ENCODE results near the gene COL4A3. TPM values are rescaled to one million over a fixed set of nuclear protein-coding genes. Genes with fewer than 3 reads are reported as not detected.

COL4A3 gene
- total and polyA plus RNA-seq, 9 of the 15 experiments (the other 6 are each of a cell fraction or from before 2014, with no cell fraction given): not detected

- in situ Hi-C loops (cut with MboI) (no loop called here), intact Hi-C loops (cut with micrococcal nuclease) (loop anchor here (1.0 to 10.0 kb wide), 3 partner anchors 108 to 637 kb away; partner anchors contain the start of gene MFF)
- Histone ChIP-seq H3K9me1 (ENCODE audit: control insufficient read depth, insufficient read depth, low read length) (no peaks in the 10 kb centered on the region), H2AFZ (ENCODE audit: low read depth, low read length) (no peak overlapping the region), H3K4me2 (ENCODE audit: insufficient read depth, low read length) (no peak overlapping the region), H3K36me3 (ENCODE audit: control insufficient read depth, insufficient read depth, low read length) (no peaks in the 10 kb centered on the region), H3K4me3 (no peak overlapping the region), H3K27me3 (ENCODE audit: control insufficient read depth in 2 of 2, insufficient read depth in 2 of 2, low read length in 2 of 2) (peaks cover 0 to 12% of the 10 kb centered on the region in 2 experiments; a peak in 2 of 5 replicates), H3K9me3 (replicated peaks; ENCODE audit: control insufficient read depth, insufficient read depth, low read depth, low read length) (no peaks in the 10 kb centered on the region), H3K9ac (ENCODE audit: insufficient read depth in 1 of 2, low read depth in 2 of 2, low read length in 2 of 2) (no peak overlapping the region), H4K20me1 (replicated peaks; ENCODE audit: control insufficient read depth, insufficient read depth, low read length) (no peaks in the 10 kb centered on the region), H3K27ac (ENCODE audit: extremely low read depth, low read depth, low read length) (no peak overlapping the region), H3K79me2 (ENCODE audit: control insufficient read depth, insufficient read depth, low read length) (no peaks in the 10 kb centered on the region), H3K4me1 (replicated peaks in 1 of 2; ENCODE audit: control insufficient read depth in 2 of 2, insufficient read depth in 2 of 2, low read length in 2 of 2) (no peaks in the 10 kb centered on the region)
- DNase-seq (ENCODE audit: extremely low read depth in 1 of 4, low spot score in 3 of 4): no peak
- TF ChIP-seq ZNF707 (CRISPR knock-in tag; conservative IDR thresholded peaks at IDR 0.05) (no peak), ZNF551 (CRISPR knock-in tag; IDR thresholded peaks at IDR 0.05) (no peak), ZBED1 (IDR thresholded peaks at IDR 0.05) (no peak), ZNF436 (CRISPR knock-in tag; IDR thresholded peaks at IDR 0.05) (no peak), DLX4 (CRISPR knock-in tag; IDR thresholded peaks at IDR 0.05) (no peak)
- no peak for FAIRE-seq
- ATAC-seq: no peak
- 4% methylated on average over 3 of the region's 8 CpGs for WGBS (ENCODE audit: insufficient coverage, low coverage, missing lambda C conversion rate)
- ChIA-PET POLR2A (no interaction called here), CTCF (ENCODE audit: low intra/inter-chr PET ratio) (interaction anchor here (1.2 to 2.1 kb wide), 2 partner anchors 636 to 732 kb away, joined by 5 to 10 read pairs; no protein-coding TSS in a partner anchor)
- no TSS peak for BruUV-seq (replicated peaks)
Observed at GRCh38 chr2:227130636-227131035, 33.8 kb upstream of the COL4A3 start.

GRCh38 chr2:227132986-227133385 lies 31.4 kb upstream of the COL4A3 start:
- peaks cover 0 to 19% of the 10 kb centered on the region in 2 experiments; a peak in 2 of 5 replicates for H3K27me3 ChIP-seq (ENCODE audit: control insufficient read depth in 2 of 2, insufficient read depth in 2 of 2, low read length in 2 of 2)
- no TSS peak for BruUV-seq (replicated peaks)
- intact Hi-C loops (cut with micrococcal nuclease): loop anchor here (5.0 to 10.0 kb wide), 2 partner anchors 192 to 634 kb away; partner anchors contain the start of gene MFF
- no peak overlapping the region for H3K27ac ChIP-seq (ENCODE audit: extremely low read depth, low read depth, low read length)
- no peak overlapping the region for H3K9ac ChIP-seq (ENCODE audit: insufficient read depth in 1 of 2, low read depth in 2 of 2, low read length in 2 of 2)
- no peak overlapping the region for H2AFZ ChIP-seq (ENCODE audit: low read depth, low read length)
- H3K4me2 ChIP-seq (ENCODE audit: insufficient read depth, low read length): no peak overlapping the region
- no peaks in the 10 kb centered on the region for H4K20me1 ChIP-seq (replicated peaks; ENCODE audit: control insufficient read depth, insufficient read depth, low read length)
- in situ Hi-C loops (cut with MboI): no loop called here
- H3K36me3 ChIP-seq (ENCODE audit: control insufficient read depth, insufficient read depth, low read length): no peaks in the 10 kb centered on the region
- WGBS (ENCODE audit: insufficient coverage, low coverage, missing lambda C conversion rate): 0% methylated on average over 3 of the region's 4 CpGs
- CTCF ChIA-PET (ENCODE audit: low intra/inter-chr PET ratio): no interaction called here
- FAIRE-seq: no peak
- no peaks in the 10 kb centered on the region for H3K9me1 ChIP-seq (ENCODE audit: control insufficient read depth, insufficient read depth, low read length)
- H3K4me3 ChIP-seq: no peak overlapping the region
- H3K4me1 ChIP-seq (replicated peaks in 1 of 2; ENCODE audit: control insufficient read depth in 2 of 2, insufficient read depth in 2 of 2, low read length in 2 of 2): no peaks in the 10 kb centered on the region
- H3K9me3 ChIP-seq (replicated peaks; ENCODE audit: control insufficient read depth, insufficient read depth, low read depth, low read length): no peaks in the 10 kb centered on the region
- H3K79me2 ChIP-seq (ENCODE audit: control insufficient read depth, insufficient read depth, low read length): no peaks in the 10 kb centered on the region
- POLR2A ChIA-PET: no interaction called here
- no peak for DNase-seq (ENCODE audit: extremely low read depth in 1 of 4, low spot score in 3 of 4)
- no peak for ATAC-seq
- no peak for TF ChIP-seq FOXJ2 (tag; IDR thresholded peaks at IDR 0.05)
- TF ChIP-seq ERF (CRISPR knock-in tag; IDR thresholded peaks at IDR 0.05): no peak
- TF ChIP-seq BRF1 (IDR thresholded peaks at IDR 0.05; ENCODE audit: borderline replicate concordance, extremely low read depth, insufficient read length): no peak
- no peak for TF ChIP-seq MXD1 (CRISPR knock-in tag; IDR thresholded peaks at IDR 0.05; ENCODE audit: borderline replicate concordance, poor library complexity, severe bottlenecking)
- no peak for TF ChIP-seq RBM25 (IDR thresholded peaks at IDR 0.05; ENCODE audit: low read depth, low read length, severe bottlenecking)
- no peak for TF ChIP-seq SP1 (CRISPR knock-in tag; IDR thresholded peaks at IDR 0.05)
- TF ChIP-seq ZFP30 (CRISPR knock-in tag; IDR thresholded peaks at IDR 0.05; ENCODE audit: borderline replicate concordance): no peak
- TF ChIP-seq ZNF668 (CRISPR knock-in tag; IDR thresholded peaks at IDR 0.05): no peak
- no peak for TF ChIP-seq ATF2 (CRISPR knock-in tag; IDR thresholded peaks at IDR 0.05)

Measured in K562 (cell line).